ENCODE results near the gene PML.

Gene PML

DNA sequence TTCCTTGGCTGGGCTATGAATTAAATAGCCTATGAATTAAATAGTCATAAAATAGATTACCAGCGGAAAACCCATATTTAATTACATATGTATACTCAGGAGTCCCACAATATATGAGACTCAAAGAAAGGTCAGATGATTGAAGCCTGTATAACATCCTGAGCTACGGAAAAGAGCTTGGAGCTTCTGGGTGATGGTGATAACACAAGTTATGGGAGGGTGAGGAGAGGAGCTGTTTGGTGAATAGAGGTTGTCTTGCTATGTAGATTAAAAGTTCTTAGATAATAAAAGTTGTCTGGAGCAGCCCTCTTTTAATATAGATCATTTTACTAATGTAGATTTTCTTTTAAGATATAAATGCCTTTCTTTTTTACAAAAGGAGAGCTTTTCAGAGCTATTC lies 1.8 kb downstream of the PML start:
- DNase-seq (ENCODE audit: low read depth, low spot score) = no peak
- H3K27ac ChIP-seq = peak overlapping the region; percentile 60

GRCh38 chr15:73996939-73997338 lies 2.4 kb downstream of the PML start:
- no peak for DNase-seq (ENCODE audit: low read depth, low spot score)
- H3K27ac ChIP-seq = peak overlapping the region; percentile 60

GRCh38 chr15:73997986-73998385 lies 3.5 kb downstream of the PML start:
- no peak overlapping the region for H3K27ac ChIP-seq
- no peak for DNase-seq (ENCODE audit: low read depth, low spot score)

DNA sequence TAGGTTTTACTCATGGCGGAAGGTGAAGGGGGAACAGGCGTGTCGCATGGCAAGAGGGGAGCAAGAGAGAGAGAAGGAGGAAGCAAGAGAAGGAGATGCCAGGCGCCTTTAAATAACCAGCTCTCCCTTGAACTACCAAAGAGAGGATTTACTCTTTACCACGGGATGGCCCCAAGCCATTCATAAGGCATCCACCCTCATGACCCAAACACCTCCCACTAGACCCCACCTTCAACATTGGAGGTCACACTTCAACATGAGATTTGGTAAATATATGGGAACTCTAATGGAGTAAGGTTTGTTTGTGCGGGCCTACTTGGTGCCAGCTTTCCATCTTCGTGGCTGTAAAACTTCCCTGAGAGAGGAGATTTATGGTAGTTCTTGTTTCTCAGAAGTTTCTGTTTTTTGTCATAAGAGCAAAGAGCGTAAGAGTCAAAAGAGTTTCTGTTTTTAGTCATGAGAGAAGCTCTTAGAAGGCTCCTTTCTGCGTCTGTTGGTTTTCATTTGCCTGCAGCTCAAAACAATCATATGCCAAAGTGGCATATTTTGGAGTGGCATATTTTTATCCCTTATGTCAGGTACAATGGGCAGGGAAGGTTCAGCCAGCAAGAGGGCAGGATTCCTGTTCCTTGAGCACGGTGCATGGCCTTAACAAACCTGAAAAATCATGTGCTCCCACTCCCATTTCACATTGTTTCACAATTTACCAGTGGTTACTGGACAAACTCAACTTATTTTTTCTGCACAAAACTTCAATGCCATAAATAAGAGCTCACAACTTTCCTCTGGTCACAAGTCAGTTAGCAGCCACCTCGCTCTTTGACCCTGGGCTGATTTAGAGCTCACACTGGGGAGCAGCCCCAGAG lies 12.5 kb downstream of the PML start:
- H3K27ac ChIP-seq = no peak overlapping the region
- no peak for DNase-seq (ENCODE audit: low read depth, low spot score)

- no peak for DNase-seq (ENCODE audit: low read depth, low spot score)
Observed at GRCh38 chr15:74007820-74008371, 13.4 kb downstream of the PML start.

GRCh38 chr15:74008901-74009300 lies 14.4 kb downstream of the PML start:
- no peak for DNase-seq (ENCODE audit: low read depth, low spot score)
- no peak overlapping the region for H3K27ac ChIP-seq

More at GRCh38 chr15:74007820-74008371, 13.4 kb downstream of the PML start:
- no peak overlapping the region for H3K27ac ChIP-seq

- no peak for DNase-seq (ENCODE audit: low read depth, low spot score)
- no peak overlapping the region for H3K27ac ChIP-seq
Observed at GRCh38 chr15:74010929-74011540, 16.5 kb downstream of the PML start.

DNA sequence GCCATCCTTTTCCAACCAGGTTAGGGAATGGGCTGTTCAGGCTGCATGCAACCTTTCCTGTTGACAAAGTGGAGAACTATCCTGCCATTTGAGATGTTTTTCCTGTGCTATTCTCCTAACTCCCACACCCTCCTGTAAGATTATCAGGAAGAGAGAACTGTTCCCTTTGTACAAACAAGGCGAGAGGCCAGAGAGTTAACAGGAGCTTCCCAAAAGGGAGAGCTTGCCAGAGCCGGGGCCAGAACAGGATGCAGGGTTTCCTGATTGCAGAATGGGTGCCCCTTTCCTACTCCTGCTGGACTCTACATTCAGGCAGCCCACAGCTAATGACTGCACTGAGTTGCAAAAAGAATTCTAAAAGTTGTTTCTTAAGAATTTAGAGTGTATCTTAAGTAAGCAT lies 17.1 kb downstream of the PML start:
- no peak overlapping the region for H3K27ac ChIP-seq
- no peak for DNase-seq (ENCODE audit: low read depth, low spot score)

DNA sequence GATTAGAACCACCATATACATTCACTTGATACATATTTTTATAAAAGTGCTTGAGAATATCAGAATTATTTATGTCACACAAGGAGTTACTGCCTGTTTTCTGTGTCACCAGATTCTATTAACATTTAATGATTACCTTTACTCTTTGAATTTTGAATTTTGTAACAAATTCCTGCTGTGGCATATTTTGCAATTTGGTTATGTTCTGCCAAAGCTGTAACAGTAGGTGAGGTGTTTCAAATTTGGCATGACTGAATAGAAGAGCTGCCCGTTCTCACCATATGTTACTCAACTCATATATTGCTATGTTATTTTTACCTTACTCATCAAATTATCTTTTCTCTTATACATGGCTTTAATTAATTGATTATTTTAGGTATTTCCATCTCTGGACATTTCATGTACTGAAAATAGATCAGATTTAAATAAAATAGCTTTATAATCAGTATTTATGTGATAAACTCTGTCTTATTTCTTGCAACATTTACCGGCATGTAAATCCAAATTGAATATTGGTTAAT lies 18.9 kb downstream of the PML start:
- no peak for DNase-seq (ENCODE audit: low read depth, low spot score)
- H3K27ac ChIP-seq = no peak overlapping the region

DNA sequence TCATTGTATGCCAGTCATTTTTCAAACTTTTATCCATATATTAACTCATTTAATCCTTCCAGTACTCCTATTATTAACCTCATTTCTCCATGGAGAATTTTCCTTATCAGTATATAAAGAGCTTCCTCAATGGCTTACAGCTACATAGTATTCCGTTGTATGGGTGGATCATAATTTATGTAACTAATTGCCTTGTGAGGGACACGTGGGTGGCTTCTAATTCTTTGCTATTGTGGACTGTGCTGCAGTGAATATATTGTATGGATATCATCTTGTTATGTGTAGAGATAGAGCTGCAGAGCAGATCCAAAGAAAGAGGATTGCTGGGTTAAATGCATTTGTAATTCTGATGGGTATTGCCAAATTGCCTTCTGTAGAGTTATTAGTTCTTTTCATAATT lies 25.2 kb downstream of the PML start:
- no peak for DNase-seq (ENCODE audit: low read depth, low spot score)
- H3K27ac ChIP-seq = no peak overlapping the region

DNA sequence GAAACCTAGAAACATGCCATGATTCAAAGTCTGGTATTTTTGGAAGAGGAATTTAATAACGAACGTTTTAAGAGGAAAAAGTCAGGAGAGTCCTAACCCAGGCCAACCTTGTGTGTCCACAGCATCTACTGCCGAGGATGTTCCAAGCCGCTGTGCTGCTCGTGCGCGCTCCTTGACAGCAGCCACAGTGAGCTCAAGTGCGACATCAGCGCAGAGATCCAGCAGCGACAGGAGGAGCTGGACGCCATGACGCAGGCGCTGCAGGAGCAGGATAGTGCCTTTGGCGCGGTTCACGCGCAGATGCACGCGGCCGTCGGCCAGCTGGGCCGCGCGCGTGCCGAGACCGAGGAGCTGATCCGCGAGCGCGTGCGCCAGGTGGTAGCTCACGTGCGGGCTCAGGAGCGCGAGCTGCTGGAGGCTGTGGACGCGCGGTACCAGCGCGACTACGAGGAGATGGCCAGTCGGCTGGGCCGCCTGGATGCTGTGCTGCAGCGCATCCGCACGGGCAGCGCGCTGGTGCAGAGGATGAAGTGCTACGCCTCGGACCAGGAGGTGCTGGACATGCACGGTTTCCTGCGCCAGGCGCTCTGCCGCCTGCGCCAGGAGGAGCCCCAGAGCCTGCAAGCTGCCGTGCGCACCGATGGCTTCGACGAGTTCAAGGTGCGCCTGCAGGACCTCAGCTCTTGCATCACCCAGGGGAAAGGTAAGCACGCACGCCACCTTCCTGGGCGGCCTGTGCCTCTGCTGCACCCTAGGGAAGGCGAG lies 28.4 kb downstream of the PML start:
- DNase-seq (ENCODE audit: low read depth, low spot score) = no peak
- no peak overlapping the region for H3K27ac ChIP-seq

GRCh38 chr15:74024687-74025086 lies 30.2 kb downstream of the PML start:
- DNase-seq (ENCODE audit: low read depth, low spot score) = no peak
- H3K27ac ChIP-seq = no peak overlapping the region

DNA sequence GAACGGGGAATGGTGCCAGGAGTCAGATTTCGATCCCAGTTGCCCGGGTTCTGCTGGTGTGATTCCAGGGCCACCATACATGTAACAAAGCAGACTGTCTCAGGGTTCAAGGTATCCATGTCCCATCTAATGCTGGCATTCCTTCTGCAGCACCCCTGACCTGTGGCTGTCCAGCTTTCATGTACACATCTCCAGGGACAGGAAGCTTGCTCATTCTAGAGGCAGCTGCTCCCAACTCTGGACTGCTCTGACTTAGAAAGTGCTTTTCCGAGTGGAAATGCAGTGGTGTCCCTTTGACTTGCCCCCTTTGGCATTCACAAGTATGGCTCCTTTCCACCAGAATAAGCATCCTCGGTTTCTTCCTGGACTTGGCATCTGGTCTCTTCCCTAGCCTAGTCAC lies 30.9 kb downstream of the PML start:
- no peak overlapping the region for H3K27ac ChIP-seq
- DNase-seq (ENCODE audit: low read depth, low spot score) = no peak

DNA sequence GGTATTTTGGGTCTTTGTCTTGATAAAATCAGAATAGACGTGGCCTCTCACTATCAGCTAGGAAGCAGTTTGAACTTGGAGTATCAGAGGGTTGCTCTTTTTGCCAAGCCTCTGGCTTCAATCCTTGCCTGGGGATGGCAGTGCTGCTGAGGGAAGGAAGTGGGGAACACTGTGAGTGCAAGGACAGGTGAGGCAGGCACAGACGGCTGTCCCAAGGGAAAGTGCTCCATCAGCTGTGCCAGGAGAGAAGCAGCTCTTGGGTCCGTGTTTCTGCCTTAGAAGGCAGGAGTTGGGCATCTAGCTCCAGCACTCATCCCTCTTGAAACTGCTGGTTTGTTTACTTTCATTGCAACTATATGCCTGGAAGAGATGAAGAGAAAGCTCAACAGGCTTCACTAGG lies 33.2 kb downstream of the PML start:
- DNase-seq (ENCODE audit: low read depth, low spot score) = no peak

GRCh38 chr15:74028646-74029045 lies 34.1 kb downstream of the PML start:
- no peak for DNase-seq (ENCODE audit: low read depth, low spot score)

More for the DNA sequence above, 33.2 kb downstream of the PML start:
- no peak overlapping the region for H3K27ac ChIP-seq

DNA sequence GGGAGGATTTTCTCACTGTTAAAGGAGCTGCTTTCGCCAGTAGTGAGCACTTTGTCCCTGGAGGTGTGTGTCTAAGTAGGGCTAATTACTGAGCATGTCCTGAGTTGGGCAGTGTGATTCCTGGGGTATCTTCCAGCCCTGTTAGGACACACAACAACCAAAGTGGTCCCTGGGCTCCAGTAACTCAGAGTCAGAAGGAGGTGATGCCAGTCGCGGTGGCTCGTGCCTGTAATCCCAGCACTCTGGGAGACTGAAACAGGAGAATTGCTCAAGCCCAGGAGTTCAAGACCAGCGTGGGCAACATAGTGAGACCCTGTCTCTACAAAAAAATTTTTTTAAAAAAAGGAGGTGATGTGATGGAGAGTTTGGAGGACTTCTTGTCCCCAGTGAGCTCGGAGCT lies 37.5 kb downstream of the PML start:
- no peak for DNase-seq (ENCODE audit: low read depth, low spot score)

More at GRCh38 chr15:74028646-74029045, 34.1 kb downstream of the PML start:
- H3K27ac ChIP-seq = no peak overlapping the region

DNA sequence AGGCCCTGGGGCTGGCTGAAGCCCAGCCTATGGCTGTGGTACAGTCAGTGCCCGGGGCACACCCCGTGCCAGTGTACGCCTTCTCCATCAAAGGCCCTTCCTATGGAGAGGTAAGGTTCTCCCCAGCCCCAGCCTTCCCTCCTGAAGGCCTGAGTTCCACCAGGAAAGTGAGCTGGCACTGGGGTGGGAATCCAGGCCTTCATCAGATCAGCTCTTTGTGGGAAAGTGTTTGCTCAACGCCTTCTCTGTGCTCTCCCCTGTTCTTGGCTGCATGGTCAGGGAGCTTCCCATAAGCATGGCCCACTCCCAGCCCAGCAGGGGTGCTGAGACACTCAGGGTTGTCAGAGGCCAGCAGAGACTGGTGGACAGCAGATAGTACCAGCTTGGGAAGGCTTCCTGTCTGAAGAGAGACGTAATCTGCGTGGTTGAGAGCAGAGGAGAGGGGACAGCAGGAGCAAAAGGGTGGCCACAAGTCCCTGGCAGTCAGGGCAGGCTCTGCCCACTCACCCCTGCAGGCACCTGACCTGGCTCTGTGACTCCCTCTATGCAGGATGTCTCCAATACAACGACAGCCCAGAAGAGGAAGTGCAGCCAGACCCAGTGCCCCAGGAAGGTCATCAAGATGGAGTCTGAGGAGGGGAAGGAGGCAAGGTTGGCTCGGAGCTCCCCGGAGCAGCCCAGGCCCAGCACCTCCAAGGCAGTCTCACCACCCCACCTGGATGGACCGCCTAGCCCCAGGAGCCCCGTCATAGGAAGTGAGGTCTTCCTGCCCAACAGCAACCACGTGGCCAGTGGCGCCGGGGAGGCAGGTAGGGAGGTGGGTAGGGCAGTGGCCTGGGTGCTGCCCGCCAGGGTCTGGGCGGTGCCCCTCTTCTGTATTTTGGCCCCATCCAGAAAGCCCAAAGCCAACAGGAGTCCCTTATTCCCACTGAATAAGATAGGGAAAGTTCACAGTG lies 38.4 kb downstream of the PML start:
- no peak for DNase-seq (ENCODE audit: low read depth, low spot score)
- no peak overlapping the region for H3K27ac ChIP-seq

More for the DNA sequence above, 37.5 kb downstream of the PML start:
- no peak overlapping the region for H3K27ac ChIP-seq

GRCh38 chr15:74034206-74034755 lies 39.8 kb downstream of the PML start:
- no peak overlapping the region for H3K27ac ChIP-seq
- DNase-seq (ENCODE audit: low read depth, low spot score) = no peak

Data from epithelial cell of prostate (primary cell).